T-helper 17 cell (primary cell): ENCODE data around the gene MBP. TPM values are rescaled to one million over a fixed set of nuclear protein-coding genes. Genes with fewer than 3 reads are reported as not detected.

Source experiments
- ATAC-seq: fragments of 150-1000 bp; cut with Tn5 transposase; 2 replicates; pipeline ENCODE4 v1.10.0; 2021; ENCODE audit warnings: mild to moderate bottlenecking, moderate library complexity
- DNase-seq, 3 donors: peaks; one replicate each; pipeline versions ENCODE4 v3.0.0 to v3.0.0-alpha.2; 2020 to 2021
- H3K9me3 ChIP-seq: one replicate; pipeline ENCODE4 v1.7.0; 2013; ENCODE audit warnings: low read length, mild to moderate bottlenecking; ENCODE audit not compliant: control insufficient read depth, poor library complexity, severe bottlenecking
- H3K27ac Mint-ChIP-seq: one replicate; pipeline ENCODE4 v1.8.0; 2022; ENCODE audit warnings: mild to moderate bottlenecking, moderate library complexity, mixed read lengths
- H3K27me3 Mint-ChIP-seq: one replicate; pipeline ENCODE4 v1.8.0; 2022; ENCODE audit warnings: mixed read lengths
- H3K36me3 Mint-ChIP-seq: one replicate; pipeline ENCODE4 v1.8.0; 2022; ENCODE audit warnings: low read depth, mixed read lengths
- H3K4me1 Mint-ChIP-seq: one replicate; pipeline ENCODE4 v1.8.0; 2022; ENCODE audit warnings: mild to moderate bottlenecking, mixed read lengths
- H3K4me3 Mint-ChIP-seq: one replicate; pipeline ENCODE4 v1.8.0; 2022; ENCODE audit warnings: mild to moderate bottlenecking, moderate library complexity, mixed read lengths
- total RNA-seq, 4 donors: library from RNA in 2 of 4; stranded (reverse) in 2 of 4; gene quantifications; one replicate each; pipeline ENCODE4 v1.2.3 and lab custom pipeline; 2022 to 2026

MBP gene
- total RNA-seq, 2 donors from 2014 or later, result 97.7 to 127 TPM

GRCh38 chr18:77103991-77104531, 28.5 kb downstream of the MBP start:
- peaks cover 11% of the 10 kb centered on the region for H3K36me3 Mint-ChIP-seq
- no peaks in the 10 kb centered on the region for H3K9me3 ChIP-seq
- DNase-seq (no peak), ATAC-seq (no peak)
- H3K4me1 Mint-ChIP-seq, result peaks cover 84% of the 10 kb centered on the region
- H3K27me3 Mint-ChIP-seq, result no peaks in the 10 kb centered on the region
- H3K4me3 Mint-ChIP-seq, result peak overlapping the region; percentile 71
- H3K27ac Mint-ChIP-seq, result peak overlapping the region; percentile 97

- DNase-seq (no peak), ATAC-seq (no peak)
- Mint-ChIP-seq H3K4me1 (peaks cover 83% of the 10 kb centered on the region), H3K27ac (peak overlapping the region; percentile 97), H3K27me3 (no peaks in the 10 kb centered on the region), H3K36me3 (peaks cover 11% of the 10 kb centered on the region), H3K4me3 (no peak overlapping the region)
- no peaks in the 10 kb centered on the region for H3K9me3 ChIP-seq
Measured at GRCh38 chr18:77103187-77103850, 29.3 kb downstream of the MBP start.

GRCh38 chr18:77102259-77103040, 30.1 kb downstream of the MBP start:
- H3K27me3 Mint-ChIP-seq, result no peaks in the 10 kb centered on the region

GRCh38 chr18:77101410-77102258, 30.9 kb downstream of the MBP start:
- Mint-ChIP-seq H3K27ac (peak overlapping the region; percentile 97), H3K36me3 (peaks cover 11% of the 10 kb centered on the region), H3K4me3 (peak overlapping the region; percentile 85), H3K4me1 (peaks cover 77% of the 10 kb centered on the region), H3K27me3 (no peaks in the 10 kb centered on the region)
- no peaks in the 10 kb centered on the region for H3K9me3 ChIP-seq
- DNase-seq (peak in 1 of 3 donors; percentile 26), ATAC-seq (peak; percentile 33)

More at GRCh38 chr18:77102259-77103040, 30.1 kb downstream of the MBP start:
- DNase-seq (no peak), ATAC-seq (peak; percentile 62)
- H3K27ac Mint-ChIP-seq, result peak overlapping the region; percentile 97
- peak overlapping the region; percentile 85 for H3K4me3 Mint-ChIP-seq
- peaks cover 11% of the 10 kb centered on the region for H3K36me3 Mint-ChIP-seq
- peaks cover 82% of the 10 kb centered on the region for H3K4me1 Mint-ChIP-seq
- no peaks in the 10 kb centered on the region for H3K9me3 ChIP-seq

GRCh38 chr18:77100751-77101355, 31.7 kb downstream of the MBP start:
- Mint-ChIP-seq H3K27ac (peak overlapping the region; percentile 97), H3K27me3 (no peaks in the 10 kb centered on the region), H3K36me3 (peaks cover 10% of the 10 kb centered on the region), H3K4me1 (peaks cover 72% of the 10 kb centered on the region), H3K4me3 (peak overlapping the region; percentile 85)
- H3K9me3 ChIP-seq, result no peaks in the 10 kb centered on the region
- peak in 1 of 3 donors; percentile 34 for DNase-seq
- ATAC-seq, result peak; percentile 51

- H3K27ac Mint-ChIP-seq, result peak overlapping the region; percentile 97
- no peaks in the 10 kb centered on the region for H3K9me3 ChIP-seq
- peaks cover 6% of the 10 kb centered on the region for H3K36me3 Mint-ChIP-seq
- peaks cover 71% of the 10 kb centered on the region for H3K4me1 Mint-ChIP-seq
- no peaks in the 10 kb centered on the region for H3K27me3 Mint-ChIP-seq
- peak overlapping the region; percentile 85 for H3K4me3 Mint-ChIP-seq
- no peak for ATAC-seq
- DNase-seq, result no peak
Measured at GRCh38 chr18:77099485-77100370, 32.9 kb downstream of the MBP start.

- ATAC-seq (no peak), DNase-seq (no peak)
- peaks cover 66% of the 10 kb centered on the region for H3K4me1 Mint-ChIP-seq
- peak overlapping the region; percentile 85 for H3K4me3 Mint-ChIP-seq
- H3K9me3 ChIP-seq, result no peaks in the 10 kb centered on the region
- H3K27ac Mint-ChIP-seq, result peak overlapping the region; percentile 97
- H3K27me3 Mint-ChIP-seq, result no peaks in the 10 kb centered on the region
- peaks cover 2% of the 10 kb centered on the region for H3K36me3 Mint-ChIP-seq
Measured at GRCh38 chr18:77098538-77099174, 33.9 kb downstream of the MBP start.

- peaks cover 64% of the 10 kb centered on the region for H3K4me1 Mint-ChIP-seq
- DNase-seq (no peak), ATAC-seq (no peak)
- no peaks in the 10 kb centered on the region for H3K9me3 ChIP-seq
- H3K27ac Mint-ChIP-seq, result peak overlapping the region; percentile 97
- H3K27me3 Mint-ChIP-seq, result no peaks in the 10 kb centered on the region
- no peak overlapping the region for H3K4me3 Mint-ChIP-seq
- H3K36me3 Mint-ChIP-seq, result peaks cover 2% of the 10 kb centered on the region
Measured at GRCh38 chr18:77098029-77098428, 34.6 kb downstream of the MBP start.

GRCh38 chr18:77096936-77097886, 35.4 kb downstream of the MBP start:
- H3K4me1 Mint-ChIP-seq, result peaks cover 67% of the 10 kb centered on the region
- no peaks in the 10 kb centered on the region for H3K9me3 ChIP-seq
- DNase-seq (no peak), ATAC-seq (no peak)
- H3K27me3 Mint-ChIP-seq, result no peaks in the 10 kb centered on the region
- H3K27ac Mint-ChIP-seq, result peak overlapping the region; percentile 97
- peak overlapping the region; percentile 9 for H3K4me3 Mint-ChIP-seq
- H3K36me3 Mint-ChIP-seq, result peaks cover 2% of the 10 kb centered on the region

GRCh38 chr18:77095391-77096371, 36.9 kb downstream of the MBP start:
- H3K27ac Mint-ChIP-seq, result peak overlapping the region; percentile 53
- no peaks in the 10 kb centered on the region for H3K9me3 ChIP-seq
- no peaks in the 10 kb centered on the region for H3K27me3 Mint-ChIP-seq
- ATAC-seq, result no peak
- peaks cover 2% of the 10 kb centered on the region for H3K36me3 Mint-ChIP-seq
- DNase-seq, result no peak
- H3K4me1 Mint-ChIP-seq, result peaks cover 58% of the 10 kb centered on the region
- H3K4me3 Mint-ChIP-seq, result peak overlapping the region; percentile 12
